ENCODE measurements around the gene TMTC1. TPM values are rescaled to one million over a fixed set of nuclear protein-coding genes. Genes with fewer than 3 reads are reported as not detected.

TMTC1 gene
- total and polyA plus RNA-seq, 4 donors, result 3.0 to 33.6 (median 6.0) TPM

DNA sequence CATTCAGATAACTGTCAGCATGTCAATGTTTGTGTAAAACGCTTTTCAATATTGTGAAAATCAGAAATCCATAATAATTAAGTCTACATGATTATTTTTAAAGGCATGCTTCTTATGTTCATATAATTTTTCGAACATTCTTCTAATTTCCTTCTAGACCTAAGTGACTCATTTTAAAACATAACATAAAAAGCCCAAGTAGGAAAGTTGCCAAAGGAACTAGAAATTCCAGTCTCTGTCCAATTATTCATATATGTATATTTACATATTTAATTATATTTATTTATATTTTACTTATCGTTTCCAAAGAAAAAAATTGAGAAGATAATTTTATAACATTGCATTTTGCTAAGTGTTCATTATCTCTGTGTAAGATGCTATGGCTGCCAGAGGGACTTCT lies 110.4 kb downstream of the TMTC1 start:
- peaks cover 0 to 11% (median 0%) of the 10 kb centered on the region in 5 donors for H3K4me1 ChIP-seq (ENCODE audit: control insufficient read depth in 5 of 5, insufficient read depth in 5 of 5, low read length in 5 of 5)
- H3K9ac ChIP-seq (ENCODE audit: insufficient read depth in 1 of 2, low read length in 2 of 2), result no peak overlapping the region
- 62 to 82% methylated on average over 3 of the region's 3 CpGs for whole genome bisulfite sequencing, 2 donors
- ATAC-seq (ENCODE audit: insufficient read depth, low FRiP score), result no peak
- H3K9me3 ChIP-seq (ENCODE audit: control insufficient read depth in 4 of 4, insufficient read depth in 3 of 4, low read length in 3 of 4), result no peaks in the 10 kb centered on the region
- DNase-seq, result peak in 1 of 3 donors; percentile 19
- no peaks in the 10 kb centered on the region for H3K36me3 ChIP-seq (ENCODE audit: control insufficient read depth in 4 of 4, insufficient read depth in 4 of 4, low read length in 4 of 4)
- H3K27me3 ChIP-seq (ENCODE audit: control insufficient read depth in 3 of 3, insufficient read depth in 3 of 3, low read length in 2 of 3), result no peaks in the 10 kb centered on the region
- H3K27ac ChIP-seq (ENCODE audit: low read depth in 1 of 2, low read length in 1 of 2), result no peak overlapping the region
- no peak overlapping the region for H3K4me3 ChIP-seq
- TF ChIP-seq, protein P1, sequence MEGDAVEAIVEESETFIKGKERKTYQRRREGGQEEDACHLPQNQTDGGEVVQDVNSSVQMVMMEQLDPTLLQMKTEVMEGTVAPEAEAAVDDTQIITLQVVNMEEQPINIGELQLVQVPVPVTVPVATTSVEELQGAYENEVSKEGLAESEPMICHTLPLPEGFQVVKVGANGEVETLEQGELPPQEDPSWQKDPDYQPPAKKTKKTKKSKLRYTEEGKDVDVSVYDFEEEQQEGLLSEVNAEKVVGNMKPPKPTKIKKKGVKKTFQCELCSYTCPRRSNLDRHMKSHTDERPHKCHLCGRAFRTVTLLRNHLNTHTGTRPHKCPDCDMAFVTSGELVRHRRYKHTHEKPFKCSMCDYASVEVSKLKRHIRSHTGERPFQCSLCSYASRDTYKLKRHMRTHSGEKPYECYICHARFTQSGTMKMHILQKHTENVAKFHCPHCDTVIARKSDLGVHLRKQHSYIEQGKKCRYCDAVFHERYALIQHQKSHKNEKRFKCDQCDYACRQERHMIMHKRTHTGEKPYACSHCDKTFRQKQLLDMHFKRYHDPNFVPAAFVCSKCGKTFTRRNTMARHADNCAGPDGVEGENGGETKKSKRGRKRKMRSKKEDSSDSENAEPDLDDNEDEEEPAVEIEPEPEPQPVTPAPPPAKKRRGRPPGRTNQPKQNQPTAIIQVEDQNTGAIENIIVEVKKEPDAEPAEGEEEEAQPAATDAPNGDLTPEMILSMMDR (IDR thresholded peaks at IDR 0.05; ENCODE audit: control extremely low read depth, extremely low read depth), result no peak

DNA sequence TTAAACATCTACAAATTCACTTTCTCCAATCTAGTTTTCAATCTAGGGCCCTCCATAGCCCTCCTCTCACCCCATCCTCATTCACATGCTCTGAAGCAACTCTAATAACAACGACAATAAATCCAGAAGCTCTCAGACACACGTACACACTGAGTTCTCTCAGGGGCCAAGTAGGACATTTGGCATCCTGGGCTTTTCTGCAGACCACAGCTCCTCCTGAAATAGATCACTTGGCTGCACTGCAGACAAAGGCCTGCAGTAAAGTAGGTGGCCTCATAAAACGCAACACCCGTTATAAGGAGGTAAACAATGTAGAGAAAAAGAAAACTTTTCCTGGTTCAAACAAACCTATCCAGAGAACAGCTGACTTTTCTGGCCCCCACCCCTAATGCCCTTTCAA lies 111.2 kb downstream of the TMTC1 start:
- 68 to 81% methylated on average over 4 of the region's 4 CpGs for WGBS, 2 donors
- H3K4me1 ChIP-seq (ENCODE audit: control insufficient read depth in 5 of 5, insufficient read depth in 5 of 5, low read length in 5 of 5), result peaks cover 0 to 11% (median 0%) of the 10 kb centered on the region in 5 donors

DNA sequence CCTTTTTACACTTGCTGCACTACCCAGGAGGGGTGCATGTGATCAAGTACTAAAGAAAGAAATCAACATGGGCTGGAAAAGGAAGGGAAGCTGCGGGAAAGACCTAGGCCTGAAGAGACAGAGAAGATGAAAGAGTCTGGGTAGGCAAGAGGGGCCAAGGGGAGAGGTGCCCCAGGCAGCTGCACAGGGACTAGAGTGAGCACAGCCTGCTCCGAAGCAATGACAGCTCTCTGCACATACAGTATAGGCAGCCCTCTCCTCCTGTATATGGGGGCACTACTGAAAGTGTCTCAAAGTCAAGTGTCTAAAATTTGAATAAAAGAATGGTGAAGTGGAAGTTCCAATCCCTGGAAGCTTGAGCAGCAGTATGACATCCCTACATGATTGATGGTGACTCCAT lies 112.0 kb downstream of the TMTC1 start:
- 88 to 100% methylated on average over 2 of the region's 2 CpGs for WGBS, 2 donors
- ATAC-seq (ENCODE audit: insufficient read depth, low FRiP score) (no peak), DNase-seq (no peak)
- H3K9ac ChIP-seq (ENCODE audit: insufficient read depth in 1 of 2, low read length in 2 of 2), result no peak overlapping the region
- H3K27me3 ChIP-seq (ENCODE audit: control insufficient read depth in 3 of 3, insufficient read depth in 3 of 3, low read length in 2 of 3), result no peaks in the 10 kb centered on the region
- no peak overlapping the region for H3K4me3 ChIP-seq
- H3K27ac ChIP-seq (ENCODE audit: low read depth in 1 of 2, low read length in 1 of 2), result no peak overlapping the region
- H3K9me3 ChIP-seq (ENCODE audit: control insufficient read depth in 4 of 4, insufficient read depth in 3 of 4, low read length in 3 of 4), result no peaks in the 10 kb centered on the region
- H3K36me3 ChIP-seq (ENCODE audit: control insufficient read depth in 4 of 4, insufficient read depth in 4 of 4, low read length in 4 of 4), result peaks cover 0 to 3% (median 0%) of the 10 kb centered on the region in 4 donors
- TF ChIP-seq, protein P1 (IDR thresholded peaks at IDR 0.05; ENCODE audit: control extremely low read depth, extremely low read depth), result no peak
- peaks cover 0 to 9% (median 0%) of the 10 kb centered on the region in 5 donors for H3K4me1 ChIP-seq (ENCODE audit: control insufficient read depth in 5 of 5, insufficient read depth in 5 of 5, low read length in 5 of 5)

More for the DNA sequence above, 111.2 kb downstream of the TMTC1 start:
- Histone ChIP-seq H3K27me3 (ENCODE audit: control insufficient read depth in 3 of 3, insufficient read depth in 3 of 3, low read length in 2 of 3) (no peaks in the 10 kb centered on the region), H3K9me3 (ENCODE audit: control insufficient read depth in 4 of 4, insufficient read depth in 3 of 4, low read length in 3 of 4) (no peaks in the 10 kb centered on the region), H3K4me3 (no peak overlapping the region), H3K9ac (ENCODE audit: insufficient read depth in 1 of 2, low read length in 2 of 2) (no peak overlapping the region), H3K27ac (ENCODE audit: low read depth in 1 of 2, low read length in 1 of 2) (no peak overlapping the region), H3K36me3 (ENCODE audit: control insufficient read depth in 4 of 4, insufficient read depth in 4 of 4, low read length in 4 of 4) (peaks cover 0 to 3% (median 0%) of the 10 kb centered on the region in 4 donors)
- TF ChIP-seq, protein P1 (IDR thresholded peaks at IDR 0.05; ENCODE audit: control extremely low read depth, extremely low read depth), result no peak
- ATAC-seq (ENCODE audit: insufficient read depth, low FRiP score), result no peak
- no peak for DNase-seq

DNA sequence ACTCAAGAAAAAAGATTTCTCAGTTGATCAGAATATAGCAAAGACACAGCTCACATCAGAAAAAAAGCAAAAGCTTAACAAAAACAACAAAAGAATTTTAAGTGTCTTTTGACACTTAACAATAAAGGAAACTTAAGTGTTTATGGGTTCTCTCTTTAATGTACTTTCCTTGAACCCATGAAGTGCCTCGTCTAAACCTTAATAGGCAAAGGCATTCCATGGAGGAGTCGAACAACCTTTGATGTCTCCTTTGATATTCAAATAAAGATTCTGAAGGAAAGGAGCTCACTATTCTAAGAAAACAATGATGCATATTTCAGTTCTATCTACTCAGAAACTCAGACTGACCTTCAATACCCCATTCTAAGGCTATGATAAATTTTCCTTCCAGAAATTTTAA lies 116.7 kb downstream of the TMTC1 start:
- Histone ChIP-seq H3K9me3 (ENCODE audit: control insufficient read depth in 4 of 4, insufficient read depth in 3 of 4, low read length in 3 of 4) (no peaks in the 10 kb centered on the region), H3K4me3 (no peak overlapping the region), H3K27ac (ENCODE audit: low read depth in 1 of 2, low read length in 1 of 2) (no peak overlapping the region), H3K4me1 (ENCODE audit: control insufficient read depth in 5 of 5, insufficient read depth in 5 of 5, low read length in 5 of 5) (peaks cover 0 to 5% (median 0%) of the 10 kb centered on the region in 5 donors), H3K27me3 (ENCODE audit: control insufficient read depth in 3 of 3, insufficient read depth in 3 of 3, low read length in 2 of 3) (no peaks in the 10 kb centered on the region), H3K9ac (ENCODE audit: insufficient read depth in 1 of 2, low read length in 2 of 2) (no peak overlapping the region), H3K36me3 (ENCODE audit: control insufficient read depth in 4 of 4, insufficient read depth in 4 of 4, low read length in 4 of 4) (peaks cover 0 to 3% (median 0%) of the 10 kb centered on the region in 4 donors)
- DNase-seq (no peak), ATAC-seq (ENCODE audit: insufficient read depth, low FRiP score) (no peak)
- TF ChIP-seq, protein P1 (IDR thresholded peaks at IDR 0.05; ENCODE audit: control extremely low read depth, extremely low read depth), result no peak
- 61 to 70% methylated on average over 2 of the region's 2 CpGs for WGBS, 2 donors
